Activated CD4-positive, alpha-beta T cell treated with anti-CD3 and anti-CD28 coated beads, Interleukin-2, Interleukin-4, amounts not matched to agents 100 ng/mL and 50 ng/mL, durations not matched to agents 16 hours and 8 hours (primary cell): Measurements from ENCODE around the gene PTPRN2.

Experiments used
- DNase-seq: peaks from one replicate; pipeline ENCODE4 v3.0.0-alpha.2; 2020; ENCODE audit warnings: low spot score

The PTPRN2 gene

DNA sequence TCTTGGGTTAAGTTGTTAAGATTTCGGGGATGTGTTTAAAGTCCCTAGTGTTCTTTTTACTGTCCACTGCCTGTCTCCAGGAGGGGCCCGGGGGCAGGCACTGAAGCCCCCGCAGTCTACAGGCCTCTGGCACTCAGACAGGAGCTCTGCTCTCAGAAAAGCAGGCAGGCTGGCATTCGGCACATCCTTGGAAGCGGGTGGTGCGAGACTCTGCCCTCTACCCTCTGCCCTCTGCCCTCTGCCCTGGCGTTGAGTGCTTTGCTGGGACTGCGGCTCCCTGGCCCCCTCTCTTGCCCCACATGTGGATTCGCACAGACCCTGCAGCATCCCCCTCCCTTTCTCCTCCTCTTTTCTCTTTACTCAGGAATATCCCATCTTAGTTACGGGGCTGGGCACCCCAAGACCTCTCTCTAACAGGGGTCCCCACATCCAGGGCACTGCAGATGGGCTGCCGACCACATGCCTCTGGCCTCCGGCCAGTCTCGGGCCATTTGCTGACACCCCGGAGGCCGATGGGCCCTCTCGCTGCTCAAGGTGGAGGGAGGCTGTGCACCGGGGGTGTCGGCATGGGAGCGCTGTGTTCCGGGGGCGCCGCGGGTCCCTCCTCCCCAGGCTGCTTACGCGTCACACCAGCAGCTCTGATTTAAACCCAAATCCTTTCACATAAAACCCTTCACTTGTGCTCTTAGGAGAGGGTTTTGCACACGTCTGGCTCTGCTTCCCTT, 770.9 kb downstream of the PTPRN2 start:
- DNase-seq, result no peak

GRCh38 chr7:157816086-157816485, 771.5 kb downstream of the PTPRN2 start:
- no peak for DNase-seq

- no peak for DNase-seq
Measured at GRCh38 chr7:157815706-157816022, 772.0 kb downstream of the PTPRN2 start.

DNA sequence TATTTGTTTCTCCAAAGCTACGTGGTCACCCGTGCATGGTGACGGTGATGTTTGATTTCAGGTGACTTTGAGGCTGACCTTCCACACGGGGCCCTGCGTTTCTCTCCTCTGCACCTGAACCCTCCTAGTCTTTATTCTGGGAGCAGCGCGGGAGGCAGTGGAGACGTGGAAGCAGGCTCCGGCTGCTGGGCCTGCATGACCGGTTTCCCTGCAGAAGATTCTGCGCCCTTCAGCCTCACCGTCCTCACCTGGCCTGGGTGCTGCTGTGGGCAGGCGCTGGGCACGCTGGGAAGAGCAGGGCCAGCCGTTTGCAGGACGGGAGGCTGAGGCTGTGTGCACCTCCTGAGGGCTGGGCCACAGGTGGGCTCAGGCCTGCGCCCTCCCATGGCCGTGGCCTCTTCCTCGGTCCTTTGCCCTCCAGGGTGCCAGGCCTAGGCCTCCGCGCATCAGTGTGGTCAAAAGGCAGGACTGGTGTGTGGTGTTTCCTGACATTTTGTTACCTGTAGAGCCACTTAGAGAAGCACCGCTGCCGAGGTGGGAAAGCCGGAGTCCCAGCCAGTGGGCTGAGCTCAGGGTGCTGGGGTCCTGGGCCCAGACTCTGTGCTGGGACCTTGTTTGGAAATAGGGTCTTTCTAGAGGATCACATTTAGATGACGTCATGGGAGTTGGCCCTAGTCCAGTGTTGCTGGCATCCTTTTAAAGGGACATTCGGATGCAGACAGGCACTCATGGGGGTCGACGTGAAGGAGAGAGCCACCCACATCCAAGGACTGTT, 772.5 kb downstream of the PTPRN2 start:
- no peak for DNase-seq

DNA sequence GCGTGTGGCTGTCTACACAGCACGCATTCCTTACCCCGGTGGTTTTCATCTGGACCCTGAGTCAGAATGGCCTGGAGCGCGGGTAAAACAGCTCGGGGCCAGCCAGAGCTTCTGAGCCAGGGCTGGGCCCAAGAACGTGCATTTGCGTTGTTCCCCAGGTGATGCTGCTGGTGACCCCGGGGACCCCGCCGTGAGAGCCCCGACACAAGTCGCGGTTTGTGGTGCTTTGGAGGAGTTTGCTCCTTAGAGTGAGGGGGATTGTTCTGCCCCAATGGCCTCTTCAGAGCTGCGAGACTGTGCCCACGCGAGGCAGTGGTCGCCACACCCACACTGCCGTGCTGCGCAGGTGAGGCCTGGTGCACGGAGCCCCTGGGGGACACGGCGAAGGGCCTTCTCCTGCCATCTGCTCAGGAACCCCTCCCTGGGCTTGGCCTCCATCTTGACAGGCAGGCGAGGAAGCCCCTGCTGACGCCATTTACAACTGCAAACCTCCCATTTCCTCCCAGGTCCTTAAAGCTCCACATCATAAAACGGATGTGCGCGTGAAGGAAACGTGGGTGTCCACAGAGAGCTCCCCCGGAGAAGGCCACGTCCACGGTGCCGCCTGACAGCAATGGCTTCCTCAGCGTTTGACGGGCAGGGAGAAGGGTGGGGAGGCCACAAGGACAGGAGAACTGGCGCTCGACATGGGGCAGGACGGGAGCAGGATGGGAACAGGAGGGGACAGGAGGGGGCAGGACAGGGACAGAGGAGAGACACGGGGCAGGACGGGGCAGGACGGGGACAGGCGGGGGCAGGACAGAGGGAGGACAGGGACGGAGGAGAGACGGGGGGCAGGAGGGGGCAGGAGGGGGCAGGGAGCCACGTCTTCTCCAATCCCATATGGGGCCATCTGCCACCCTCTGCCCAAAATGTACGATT, 773.6 kb downstream of the PTPRN2 start:
- DNase-seq, result no peak

DNA sequence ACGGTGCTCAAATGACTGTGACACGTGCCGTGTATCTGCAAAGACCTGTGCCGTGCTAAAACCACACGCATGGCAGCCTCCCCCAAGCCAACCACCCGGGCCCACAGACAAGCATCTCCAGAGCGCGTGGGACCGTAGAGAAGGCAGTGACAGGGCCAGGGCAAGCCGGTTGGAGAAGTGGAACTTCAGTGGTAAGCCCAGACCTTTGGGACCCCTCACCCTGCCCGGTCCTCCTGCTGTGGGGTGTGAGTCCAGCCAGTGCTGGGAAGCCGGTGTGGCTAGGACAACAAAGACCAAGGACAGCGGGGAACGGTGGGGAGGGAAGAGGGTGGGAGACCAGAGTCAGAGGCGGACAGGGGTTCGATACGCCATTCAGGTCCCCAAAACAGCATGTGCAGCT, 774.6 kb downstream of the PTPRN2 start:
- no peak for DNase-seq

- no peak for DNase-seq
Measured at GRCh38 chr7:157811946-157812345, 775.7 kb downstream of the PTPRN2 start.

DNA sequence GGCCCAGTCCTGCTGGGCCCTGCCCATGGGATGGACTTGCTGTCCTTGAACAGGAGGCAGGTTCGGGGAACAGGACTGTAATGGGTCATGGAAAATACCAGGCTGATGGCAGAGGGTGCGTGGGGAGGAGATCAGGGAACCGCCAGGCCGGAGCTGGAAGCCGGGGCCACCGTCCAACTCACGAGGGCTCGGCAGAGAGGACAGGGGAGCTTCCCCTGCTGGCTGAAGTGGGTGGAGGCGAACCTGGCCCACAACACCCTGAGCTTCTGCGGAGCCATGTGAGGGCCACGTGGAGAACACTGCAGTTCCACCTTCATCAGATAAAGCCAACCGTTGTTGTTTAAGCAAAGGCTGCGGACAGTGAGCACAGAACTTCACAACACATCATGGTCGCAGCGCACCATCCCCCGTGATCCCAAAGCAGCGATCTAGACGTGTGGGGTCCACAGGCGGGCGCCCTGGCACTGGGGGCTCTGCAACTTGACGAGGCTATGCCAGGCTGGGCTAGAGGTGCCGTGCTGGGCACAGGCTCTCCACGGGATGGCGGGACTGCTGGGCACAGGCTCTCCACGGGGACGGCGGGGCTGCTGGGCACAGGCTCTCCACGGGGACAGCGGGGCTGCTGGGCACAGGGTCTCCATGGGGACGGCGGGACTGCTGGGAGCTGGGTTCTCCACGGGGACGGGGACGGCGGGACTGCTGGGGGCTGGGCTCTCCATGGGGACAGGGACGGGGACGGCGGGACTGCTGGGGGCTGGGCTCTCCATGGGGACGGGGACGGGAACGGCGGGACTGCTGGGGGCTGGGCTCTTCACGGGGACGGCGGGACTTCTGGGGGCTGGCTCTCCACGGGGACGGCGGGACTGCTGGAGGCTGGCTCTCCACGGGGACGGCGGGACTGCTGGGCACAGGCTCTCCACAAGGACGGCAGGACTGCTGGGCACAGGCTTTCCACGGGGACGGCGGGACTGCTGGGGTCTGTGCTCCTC, 777.5 kb downstream of the PTPRN2 start:
- DNase-seq, result no peak

- no peak for DNase-seq
Measured at GRCh38 chr7:157809154-157809862, 778.3 kb downstream of the PTPRN2 start.

GRCh38 chr7:157808042-157808441, 779.6 kb downstream of the PTPRN2 start:
- no peak for DNase-seq

- DNase-seq, result no peak
Measured at GRCh38 chr7:157807510-157807909, 780.1 kb downstream of the PTPRN2 start.

- no peak for DNase-seq
Measured at GRCh38 chr7:157806711-157807110, 780.9 kb downstream of the PTPRN2 start.

- DNase-seq, result no peak
Measured at GRCh38 chr7:157805713-157806112, 781.9 kb downstream of the PTPRN2 start.

GRCh38 chr7:157803906-157804305, 783.7 kb downstream of the PTPRN2 start:
- DNase-seq, result no peak

GRCh38 chr7:157801971-157802675, 785.5 kb downstream of the PTPRN2 start:
- DNase-seq, result no peak

DNA sequence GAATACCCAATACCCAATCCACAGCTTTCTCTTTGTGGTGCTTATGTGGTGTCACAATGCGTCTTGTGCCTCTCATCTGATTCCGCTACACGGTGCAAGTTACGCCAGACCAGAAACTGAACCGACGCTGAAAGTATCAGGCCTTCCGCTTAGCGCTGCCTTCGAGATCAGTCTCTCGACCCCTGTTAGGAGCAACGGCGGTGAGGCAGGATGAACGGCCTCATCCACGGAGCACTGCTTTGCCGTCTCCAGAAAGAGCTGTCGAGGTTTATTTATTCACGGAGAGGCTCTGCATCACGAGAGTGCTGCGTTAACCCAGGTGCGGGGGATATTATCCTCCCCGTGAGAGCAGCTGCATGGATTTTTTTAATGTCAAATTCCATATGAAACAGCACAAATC, 786.5 kb downstream of the PTPRN2 start:
- DNase-seq, result no peak

- no peak for DNase-seq
Measured at GRCh38 chr7:157800281-157800680, 787.3 kb downstream of the PTPRN2 start.

GRCh38 chr7:157799076-157799685, 788.4 kb downstream of the PTPRN2 start:
- no peak for DNase-seq

- DNase-seq, result no peak
Measured at GRCh38 chr7:157797361-157797760, 790.3 kb downstream of the PTPRN2 start.

- DNase-seq, result no peak
Measured at GRCh38 chr7:157796846-157797245, 790.8 kb downstream of the PTPRN2 start.
